Measurements from ENCODE around the gene TPT1. TPM values are rescaled to one million over a fixed set of nuclear protein-coding genes. Genes with fewer than 3 reads are reported as not detected.

The TPT1 gene
- total and polyA plus RNA-seq, 9 of the 15 experiments (the other 6 are each of a cell fraction or from before 2014, with no cell fraction given) = 602 to 2,508 (median 1,784) TPM

- TF ChIP-seq E2F6 (IDR thresholded peaks at IDR 0.05; ENCODE audit: borderline replicate concordance in 1 of 2, extremely low read depth in 1 of 2, insufficient read depth in 1 of 2, insufficient read length in 1 of 2, low read depth in 1 of 2, low read length in 1 of 2, poor library complexity in 1 of 2, severe bottlenecking in 1 of 2) = peak in 1 of 2 experiments; percentile 66
- TF ChIP-seq, protein P1, sequence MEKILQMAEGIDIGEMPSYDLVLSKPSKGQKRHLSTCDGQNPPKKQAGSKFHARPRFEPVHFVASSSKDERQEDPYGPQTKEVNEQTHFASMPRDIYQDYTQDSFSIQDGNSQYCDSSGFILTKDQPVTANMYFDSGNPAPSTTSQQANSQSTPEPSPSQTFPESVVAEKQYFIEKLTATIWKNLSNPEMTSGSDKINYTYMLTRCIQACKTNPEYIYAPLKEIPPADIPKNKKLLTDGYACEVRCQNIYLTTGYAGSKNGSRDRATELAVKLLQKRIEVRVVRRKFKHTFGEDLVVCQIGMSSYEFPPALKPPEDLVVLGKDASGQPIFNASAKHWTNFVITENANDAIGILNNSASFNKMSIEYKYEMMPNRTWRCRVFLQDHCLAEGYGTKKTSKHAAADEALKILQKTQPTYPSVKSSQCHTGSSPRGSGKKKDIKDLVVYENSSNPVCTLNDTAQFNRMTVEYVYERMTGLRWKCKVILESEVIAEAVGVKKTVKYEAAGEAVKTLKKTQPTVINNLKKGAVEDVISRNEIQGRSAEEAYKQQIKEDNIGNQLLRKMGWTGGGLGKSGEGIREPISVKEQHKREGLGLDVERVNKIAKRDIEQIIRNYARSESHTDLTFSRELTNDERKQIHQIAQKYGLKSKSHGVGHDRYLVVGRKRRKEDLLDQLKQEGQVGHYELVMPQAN (IDR thresholded peaks at IDR 0.05; ENCODE audit: borderline replicate concordance) = peak; percentile 42; the same call in 1 of the 2 replicates
- peak; percentile 60; the same call in 1 of the 2 replicates for TF ChIP-seq SP1 (CRISPR knock-in tag; IDR thresholded peaks at IDR 0.05)
- TF ChIP-seq POLR2H (tag; IDR thresholded peaks at IDR 0.05; ENCODE audit: low read depth) = peak; percentile 90
- TF ChIP-seq KLF16 (IDR thresholded peaks at IDR 0.05) = 0 out of 2 replicates have a peak, but pooled peaks have one; percentile 30
- peak; percentile 70; the same call in 1 of the 2 replicates for TF ChIP-seq ESRRA (IDR thresholded peaks at IDR 0.05; ENCODE audit: borderline replicate concordance, low read depth)
- peak; percentile 77 for TF ChIP-seq C11orf30 (IDR thresholded peaks at IDR 0.05; ENCODE audit: low read depth)
- 0 out of 2 replicates have a peak, but pooled peaks have one; percentile 83 for TF ChIP-seq FOXP1 (CRISPR knock-in tag; IDR thresholded peaks at IDR 0.05)
- no peak for TF ChIP-seq ARHGAP35 (IDR thresholded peaks at IDR 0.05; ENCODE audit: partially characterized antibody)
- TF ChIP-seq ZNF146 (CRISPR knock-in tag; IDR thresholded peaks at IDR 0.05; ENCODE audit: unreplicated experiment) = no peak
- TF ChIP-seq POLR2AphosphoS5 (IDR thresholded peaks at IDR 0.05; ENCODE audit: control insufficient read depth, insufficient read depth, low read depth, low read length) = peak; percentile 75; the same call in 1 of the 2 replicates
- no peak for TF ChIP-seq ZNF592 (IDR thresholded peaks at IDR 0.05)
- TF ChIP-seq CREB3 (tag; conservative IDR thresholded peaks at IDR 0.05; ENCODE audit: low read depth) = peak; percentile 93
- TF ChIP-seq RNF2 (IDR thresholded peaks at IDR 0.05) = peak; percentile 54; the same call in 1 of the 2 replicates
- TF ChIP-seq FOXK2 (conservative IDR thresholded peaks at IDR 0.05 in 1 of 2, IDR thresholded peaks at IDR 0.05 in 1 of 2; ENCODE audit: low read depth in 2 of 2) = peak; percentile 60 to 71; a peak in 3 of 4 replicates
- peak; percentile 75 for TF ChIP-seq CXXC5 (CRISPR knock-in tag; IDR thresholded peaks at IDR 0.05)
- peak in 1 of 2 experiments; percentile 86; a peak in 2 of 4 replicates for TF ChIP-seq TBL1XR1 (IDR thresholded peaks at IDR 0.05; ENCODE audit: low read length in 2 of 2)
- peak; percentile 74 for TF ChIP-seq ATF7 (IDR thresholded peaks at IDR 0.05)
- no peak for TF ChIP-seq WHSC1 (IDR thresholded peaks at IDR 0.05; ENCODE audit: low read length)
Observed at GRCh38 chr13:45341034-45341798, at the start of gene TPT1 (continued).
